CD4-positive, alpha-beta T cell treated with Interferon gamma for 1 hour (primary cell): Measurements from ENCODE around the gene ABLIM1.

Source experiments
- DNase-seq: peaks from one replicate; pipeline ENCODE4 v3.0.0-alpha.2; 2020

ABLIM1 gene

DNA sequence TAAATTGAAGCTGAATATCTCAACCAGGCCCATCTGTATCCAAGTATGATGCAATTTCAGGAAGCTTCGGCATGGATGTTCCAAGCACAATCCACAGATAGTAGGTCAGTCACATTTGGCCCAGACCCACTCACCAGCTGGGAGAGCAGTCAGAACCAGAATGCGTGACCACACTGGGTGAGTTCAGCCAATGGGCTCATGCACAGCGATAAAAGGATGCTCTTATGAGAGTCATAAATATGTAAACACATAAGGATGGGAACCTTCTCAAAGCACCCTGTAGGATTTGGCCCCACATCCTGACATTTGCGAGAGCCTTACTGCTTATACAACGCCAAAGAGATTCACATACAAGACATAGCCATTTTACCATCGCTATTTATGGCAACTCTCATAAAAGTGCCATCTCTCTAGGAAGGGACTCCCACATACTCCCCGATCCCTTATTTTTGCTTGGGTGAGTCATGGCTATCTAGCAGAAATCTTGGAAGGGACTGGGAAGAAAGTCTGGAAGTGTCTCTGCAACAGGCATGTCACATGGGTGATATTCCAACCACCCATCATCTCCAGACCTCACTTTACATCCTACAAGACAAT lies 256.8 kb downstream of the ABLIM1 start:
- no peak for DNase-seq

GRCh38 chr10:114400091-114400490 lies 258.0 kb downstream of the ABLIM1 start:
- DNase-seq, result no peak

- no peak for DNase-seq
Observed at GRCh38 chr10:114399576-114399975, 258.5 kb downstream of the ABLIM1 start.

GRCh38 chr10:114398587-114399331 lies 259.3 kb downstream of the ABLIM1 start:
- DNase-seq, result no peak

DNA sequence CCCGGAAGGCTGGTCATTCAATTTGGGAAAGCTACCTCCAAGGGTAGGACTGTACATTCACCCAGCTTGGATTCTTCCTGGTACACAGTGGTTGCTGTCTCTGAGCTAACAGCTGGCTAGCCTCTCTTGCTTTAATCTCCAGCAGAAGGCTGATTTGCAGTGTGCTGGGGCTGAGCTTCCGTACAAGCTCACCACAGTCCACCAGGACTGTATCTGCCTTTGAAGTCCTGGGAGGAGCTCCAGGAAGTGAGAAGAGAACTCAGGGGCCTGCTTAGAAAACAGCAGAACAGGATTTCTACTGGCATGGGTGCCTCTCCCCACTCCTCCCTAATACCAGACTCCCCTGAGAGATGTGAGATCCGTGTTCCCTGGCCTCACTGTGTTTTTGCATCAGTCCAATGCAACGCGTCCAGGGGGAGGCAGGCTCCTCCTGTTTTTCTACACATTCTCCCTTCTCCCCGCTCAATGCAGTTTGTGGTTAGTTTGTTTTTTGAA lies 260.4 kb downstream of the ABLIM1 start:
- DNase-seq, result no peak

- no peak for DNase-seq
Observed at GRCh38 chr10:114396464-114396863, 261.6 kb downstream of the ABLIM1 start.

DNA sequence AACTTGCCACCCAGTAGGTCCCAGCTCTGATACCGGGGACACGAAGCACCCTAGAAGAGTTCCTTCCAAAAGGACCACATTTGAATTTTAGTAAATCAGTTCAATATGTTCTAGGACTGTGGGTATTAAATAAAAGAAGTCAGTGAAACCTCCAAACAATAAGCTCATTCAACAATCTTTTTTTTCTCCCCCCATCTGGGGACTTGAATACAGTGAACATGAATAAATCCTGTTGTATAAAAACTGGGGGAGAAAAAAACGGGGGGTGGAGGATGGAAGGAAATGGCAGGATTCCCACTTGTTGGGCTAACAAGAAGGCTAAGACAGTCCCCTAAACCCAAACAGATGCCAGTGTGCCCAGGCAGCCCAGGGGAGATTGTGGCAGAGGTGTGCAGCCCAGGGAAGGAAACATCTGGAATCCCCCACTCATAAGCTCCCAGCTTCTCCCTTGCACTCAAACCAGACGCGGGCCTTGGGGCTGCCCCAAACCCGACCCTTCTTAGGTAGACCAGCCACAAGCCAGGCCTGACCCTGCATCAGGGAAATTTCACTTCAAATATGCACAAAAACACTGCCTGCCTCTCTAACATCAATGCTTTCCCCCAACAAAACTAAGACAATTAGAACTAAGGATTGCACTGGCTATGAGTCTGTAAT lies 262.6 kb downstream of the ABLIM1 start:
- DNase-seq, result no peak

- no peak for DNase-seq
Observed at GRCh38 chr10:114394531-114394930, 263.5 kb downstream of the ABLIM1 start.

DNA sequence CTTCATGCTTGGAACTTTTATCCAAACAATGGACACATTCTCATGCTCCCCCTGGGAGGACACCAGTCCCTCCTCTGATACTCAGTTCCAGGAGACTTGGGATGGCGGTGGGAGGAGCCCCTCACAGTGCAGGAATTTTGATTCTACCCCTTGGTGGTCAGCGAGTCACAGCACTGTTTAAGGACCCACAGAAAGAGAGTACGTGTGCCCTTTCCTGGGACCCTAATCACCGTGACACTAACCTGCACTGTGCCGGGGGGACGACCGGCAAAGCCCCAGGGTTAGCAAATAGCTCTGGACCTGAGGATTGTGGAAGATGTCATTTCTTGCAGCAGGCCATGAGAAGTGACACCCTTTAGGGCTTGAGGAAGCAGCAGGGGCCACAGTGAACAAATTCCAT lies 264.2 kb downstream of the ABLIM1 start:
- no peak for DNase-seq

DNA sequence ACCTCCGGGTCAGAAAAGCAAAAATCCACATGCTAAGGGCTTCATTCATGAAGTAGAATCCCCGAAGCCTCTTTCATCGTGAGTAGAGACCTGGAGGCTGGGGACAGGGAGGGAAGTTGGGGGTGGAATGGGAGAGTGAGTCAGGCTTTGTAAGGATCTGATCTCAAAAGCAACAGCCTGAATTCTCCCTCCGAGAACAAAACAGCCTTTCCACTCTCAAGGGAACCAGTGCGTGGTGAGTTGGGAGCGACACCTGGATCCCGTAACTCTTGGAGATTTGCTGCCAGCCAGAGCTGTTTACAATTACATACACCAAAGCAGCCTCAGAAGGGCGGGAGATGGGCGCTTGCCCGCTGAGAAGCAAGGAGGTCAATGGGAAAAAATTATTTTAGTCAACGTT lies 264.6 kb downstream of the ABLIM1 start:
- DNase-seq, result no peak

GRCh38 chr10:114392112-114392835 lies 265.8 kb downstream of the ABLIM1 start:
- no peak for DNase-seq

DNA sequence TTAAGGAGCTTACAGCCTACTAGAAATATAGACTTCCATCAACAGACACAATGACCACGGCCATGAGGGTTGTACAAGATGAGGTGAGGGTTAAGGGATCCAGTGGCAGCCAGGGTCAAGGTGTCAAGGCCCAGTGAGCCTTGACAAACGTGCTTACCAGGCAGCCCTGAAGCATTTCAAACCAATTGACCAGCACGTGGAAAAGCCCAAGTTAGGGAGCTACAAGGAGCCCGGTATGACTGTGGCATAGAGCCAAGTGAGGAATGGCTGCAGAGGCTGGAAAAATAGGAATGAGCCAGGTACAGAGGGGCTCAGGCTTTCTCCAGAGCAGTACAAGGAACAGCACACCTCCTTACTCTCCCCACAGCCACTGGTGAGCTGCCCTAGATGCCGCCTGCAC lies 266.5 kb downstream of the ABLIM1 start:
- no peak for DNase-seq

DNA sequence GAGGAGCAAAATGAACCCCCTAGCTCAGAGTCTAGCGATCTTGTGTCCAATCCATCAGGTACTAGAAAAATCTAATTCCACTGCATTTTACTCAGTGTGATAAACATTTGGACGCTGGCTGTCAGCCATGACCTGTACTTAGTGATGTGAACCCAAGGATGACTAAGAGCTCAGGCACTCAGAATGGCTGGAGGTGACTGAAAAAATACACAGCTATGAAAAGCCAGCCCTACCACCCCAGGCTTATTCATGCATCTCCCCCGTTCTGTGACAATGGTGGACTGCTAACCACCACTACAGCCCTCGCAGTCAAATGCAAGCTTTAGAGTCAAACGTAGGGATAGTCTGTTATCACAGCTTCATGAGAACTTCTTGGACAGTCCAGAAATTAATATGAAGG lies 268.6 kb downstream of the ABLIM1 start:
- no peak for DNase-seq

DNA sequence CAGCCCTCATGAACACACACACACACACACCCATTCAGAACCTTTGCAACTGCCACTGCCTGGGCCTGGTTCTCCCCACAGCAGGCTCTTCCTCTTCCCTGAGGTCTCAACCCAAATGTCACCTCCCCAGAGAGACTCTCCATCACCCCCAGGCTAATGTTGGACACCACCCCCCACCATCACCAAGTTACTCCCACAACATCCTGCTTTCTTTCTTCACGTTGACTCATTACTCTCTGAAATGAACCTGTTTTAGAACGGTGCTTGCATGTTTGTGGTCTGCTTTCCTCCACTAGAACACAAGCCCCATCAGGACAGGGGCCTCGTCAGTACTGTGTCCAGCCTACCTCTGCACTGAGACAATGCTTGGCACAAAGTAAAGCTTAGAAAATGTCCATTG lies 269.8 kb downstream of the ABLIM1 start:
- no peak for DNase-seq

DNA sequence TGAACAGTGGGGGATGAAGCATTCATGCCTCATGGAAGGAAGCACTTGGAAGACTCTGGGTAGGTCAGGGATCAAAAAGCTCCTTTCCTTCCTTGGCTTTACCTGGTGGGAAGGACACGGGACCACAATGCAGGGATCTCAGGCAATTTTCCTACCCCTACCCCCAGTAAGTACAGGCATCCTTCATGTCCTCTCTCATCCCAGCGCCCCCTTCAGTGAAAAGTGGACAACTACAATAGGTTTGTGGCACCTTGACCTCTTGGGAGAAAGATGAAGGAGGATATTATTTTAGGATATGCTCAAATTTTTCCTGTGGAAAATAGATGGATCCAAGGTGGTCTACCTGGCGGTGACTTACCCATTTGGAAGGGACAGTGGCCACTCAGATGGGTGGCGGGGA lies 270.3 kb downstream of the ABLIM1 start:
- DNase-seq, result no peak

GRCh38 chr10:114386452-114386851 lies 271.6 kb downstream of the ABLIM1 start:
- no peak for DNase-seq

- no peak for DNase-seq
Observed at GRCh38 chr10:114385557-114385956, 272.5 kb downstream of the ABLIM1 start.

DNA sequence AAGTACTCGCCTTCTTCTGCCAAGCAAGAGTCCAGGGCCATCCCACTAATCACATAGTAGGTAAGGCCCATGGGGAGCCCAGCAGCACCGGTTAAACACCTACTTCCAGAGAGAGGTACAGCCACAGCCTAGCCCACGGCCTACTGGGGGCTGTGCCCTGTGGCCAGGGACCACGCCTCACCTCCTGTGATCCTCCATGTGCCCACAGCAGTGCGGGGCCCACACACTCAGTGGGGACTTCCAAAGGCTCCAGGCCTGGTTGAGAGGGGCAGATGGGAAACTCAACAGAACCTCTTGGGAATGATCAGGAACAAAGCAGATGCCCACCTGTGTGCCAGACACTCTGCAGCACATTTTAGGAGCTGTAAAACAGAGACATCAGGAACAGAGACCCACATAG lies 273.5 kb downstream of the ABLIM1 start:
- no peak for DNase-seq

- no peak for DNase-seq
Observed at GRCh38 chr10:114384181-114384580, 273.9 kb downstream of the ABLIM1 start.
